ENCODE data around the gene DKK2. TPM values are rescaled to one million over a fixed set of nuclear protein-coding genes. Genes with fewer than 3 reads are reported as not detected.
"Not testable (repeated sequence)": the region's sequence is repeated elsewhere in the genome, so short reads cannot be mapped to it uniquely, and the experiment has no call there.

The DKK2 gene
- total RNA-seq, 1 experiment from 2014 or later: 0.55 TPM

DNA sequence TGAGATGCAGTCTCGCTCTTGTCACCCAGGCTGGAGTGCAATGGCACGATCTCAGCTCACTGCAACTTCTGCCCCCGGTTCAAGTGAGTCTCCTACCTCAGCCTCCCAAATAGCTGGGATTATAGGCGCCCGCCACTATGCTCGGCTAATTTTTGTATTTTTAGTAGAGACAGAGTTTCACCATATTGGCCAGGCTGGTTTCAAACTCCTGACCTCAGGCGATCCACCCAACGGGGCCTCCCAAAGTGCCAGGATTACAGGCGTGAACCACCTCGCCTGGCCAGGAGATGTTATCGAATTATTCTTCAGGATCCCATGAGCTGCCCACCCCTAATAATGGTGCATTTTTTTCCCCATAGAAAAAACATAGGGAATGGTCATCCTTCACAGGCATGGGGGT is 128.1 kb downstream of the DKK2 start:
- not testable (repeated sequence) for H3K9me3 ChIP-seq (replicated peaks); H3K27ac ChIP-seq; H3K36me3 ChIP-seq; H3K27me3 ChIP-seq; H3K4me3 ChIP-seq; DNase-seq
- peaks cover 20% of the 10 kb centered on the region for H3K4me1 ChIP-seq

DNA sequence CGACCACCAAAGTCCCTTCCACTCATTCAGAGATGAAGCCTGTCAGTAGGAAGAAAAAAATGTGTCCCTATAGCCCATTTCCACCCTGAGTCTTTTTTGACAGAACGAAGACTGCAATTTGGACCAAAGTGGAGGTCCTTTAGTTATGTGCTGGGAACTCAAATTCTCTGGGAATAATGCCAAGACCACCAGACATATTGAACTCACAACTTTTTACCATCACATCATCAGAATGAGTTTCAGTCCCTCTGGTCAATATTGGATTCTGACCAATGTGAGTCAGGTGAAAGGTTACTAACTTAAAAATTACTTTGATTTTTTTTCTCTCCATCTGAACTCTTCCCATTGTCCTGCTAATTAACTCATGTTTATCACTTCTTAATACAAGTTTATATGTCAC is 128.9 kb downstream of the DKK2 start:
- no peak overlapping the region for H3K4me3 ChIP-seq
- H3K4me1 ChIP-seq: peaks cover 20% of the 10 kb centered on the region
- DNase-seq: no peak

DNA sequence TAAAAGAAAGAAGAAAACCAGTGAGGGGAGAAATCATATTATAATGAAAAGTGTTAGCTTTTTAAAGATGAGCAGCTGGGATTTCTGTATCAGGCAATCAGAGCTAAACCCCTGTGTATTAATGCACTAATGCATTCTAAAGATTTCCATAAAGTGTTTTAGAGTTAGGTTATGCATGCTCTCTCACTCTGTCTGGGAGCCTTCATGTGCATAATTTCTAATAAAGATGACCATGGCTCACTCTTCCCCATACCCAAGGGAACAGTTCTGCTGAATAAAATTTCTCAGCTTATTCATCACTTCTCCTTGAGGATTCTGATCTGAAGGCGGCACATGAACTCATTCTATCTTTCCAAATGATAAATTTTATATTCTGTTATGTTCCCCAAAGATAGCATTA is 129.4 kb downstream of the DKK2 start:
- DNase-seq: no peak
- Histone ChIP-seq H3K9me3 (replicated peaks) (no peaks in the 10 kb centered on the region), H3K27me3 (no peaks in the 10 kb centered on the region), H3K4me3 (no peak overlapping the region), H3K27ac (no peak overlapping the region), H3K4me1 (peaks cover 20% of the 10 kb centered on the region), H3K36me3 (no peaks in the 10 kb centered on the region)

More for the DNA sequence above, 128.9 kb downstream of the DKK2 start:
- Histone ChIP-seq H3K27me3 (no peaks in the 10 kb centered on the region), H3K9me3 (replicated peaks) (no peaks in the 10 kb centered on the region), H3K36me3 (no peaks in the 10 kb centered on the region), H3K27ac (no peak overlapping the region)

DNA sequence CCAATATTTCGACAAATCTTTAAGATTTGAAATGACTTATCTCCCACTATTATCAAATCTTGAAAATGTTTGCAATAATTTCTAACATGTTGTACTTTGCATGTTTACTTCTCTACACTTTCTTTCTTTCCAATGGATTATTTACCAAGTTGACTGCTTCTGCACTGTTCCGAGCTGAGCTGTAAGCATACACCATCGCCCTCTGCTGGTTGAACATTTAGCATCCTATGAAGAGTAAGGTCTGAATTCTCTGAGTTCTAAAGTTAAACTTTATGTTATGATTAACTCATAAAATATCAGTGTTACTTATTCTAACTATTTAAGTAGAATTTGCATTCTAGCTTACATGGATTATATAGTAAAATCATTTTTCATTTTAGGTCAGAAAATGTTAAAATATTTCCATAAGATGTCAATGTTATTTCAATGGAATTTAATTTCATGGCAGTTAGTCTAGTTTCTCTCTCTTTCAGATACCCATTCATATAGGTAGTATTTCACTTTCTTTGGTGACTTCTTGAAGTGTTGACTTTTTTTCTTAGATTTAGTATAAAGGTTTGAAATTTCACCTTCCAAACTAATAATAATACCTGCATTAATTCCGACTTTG is 137.4 kb downstream of the DKK2 start:
- H3K9me3 ChIP-seq (replicated peaks): no peaks in the 10 kb centered on the region
- no peak overlapping the region for H3K4me3 ChIP-seq
- no peaks in the 10 kb centered on the region for H3K27me3 ChIP-seq
- no peaks in the 10 kb centered on the region for H3K36me3 ChIP-seq
- H3K27ac ChIP-seq: no peak overlapping the region
- peak; percentile 27 to 71 for DNase-seq
- no peaks in the 10 kb centered on the region for H3K4me1 ChIP-seq

DNA sequence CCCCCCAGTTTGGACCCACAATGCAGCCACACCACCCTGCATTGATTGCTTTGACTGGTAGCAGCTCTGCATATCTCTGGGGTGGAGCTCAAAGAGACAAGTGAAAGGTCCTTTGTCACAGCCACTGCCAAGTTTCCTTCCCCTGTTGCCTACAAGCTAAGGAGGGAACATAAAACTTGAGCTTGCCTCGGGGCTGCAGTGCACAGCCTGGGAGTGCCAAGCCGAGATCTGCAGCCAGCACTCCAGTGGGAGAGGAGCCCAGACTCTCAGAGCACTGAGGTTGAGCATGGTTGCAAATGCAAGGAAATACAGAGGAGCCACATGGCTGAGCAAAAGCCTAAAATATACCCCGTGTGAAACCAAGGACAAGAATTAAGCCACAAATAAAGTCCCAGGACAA is 142.2 kb downstream of the DKK2 start:
- Histone ChIP-seq H3K27me3 (no peaks in the 10 kb centered on the region), H3K36me3 (no peaks in the 10 kb centered on the region), H3K4me3 (no peak overlapping the region), H3K4me1 (no peaks in the 10 kb centered on the region), H3K27ac (no peak overlapping the region), H3K9me3 (replicated peaks) (no peaks in the 10 kb centered on the region)
- DNase-seq: no peak

DNA sequence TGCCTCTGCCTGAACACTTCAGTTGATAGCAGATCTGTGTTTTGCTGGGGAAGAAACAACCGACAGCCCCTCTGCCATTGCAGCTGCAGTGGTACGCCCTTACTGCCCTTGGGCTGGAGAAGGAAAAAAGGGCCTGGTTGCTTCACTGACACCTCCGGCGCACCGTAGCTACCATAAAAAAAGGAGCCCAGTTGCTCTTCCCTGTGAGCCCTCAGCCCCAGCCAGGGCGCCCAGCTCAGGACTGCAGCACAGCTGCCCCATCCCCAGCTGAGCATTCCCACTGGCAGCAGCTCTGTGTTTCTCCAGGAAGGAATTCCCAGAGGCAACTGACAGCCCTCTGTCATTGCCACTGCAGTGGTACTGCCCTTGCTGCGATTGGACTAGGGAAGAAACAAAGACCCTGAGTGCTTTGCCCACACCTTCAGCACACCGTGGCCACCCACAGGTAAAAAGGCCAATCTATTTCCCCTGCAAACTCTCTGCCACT is 142.7 kb downstream of the DKK2 start:
- H3K9me3 ChIP-seq (replicated peaks): no peaks in the 10 kb centered on the region
- H3K4me3 ChIP-seq: no peak overlapping the region
- no peak for DNase-seq

DNA sequence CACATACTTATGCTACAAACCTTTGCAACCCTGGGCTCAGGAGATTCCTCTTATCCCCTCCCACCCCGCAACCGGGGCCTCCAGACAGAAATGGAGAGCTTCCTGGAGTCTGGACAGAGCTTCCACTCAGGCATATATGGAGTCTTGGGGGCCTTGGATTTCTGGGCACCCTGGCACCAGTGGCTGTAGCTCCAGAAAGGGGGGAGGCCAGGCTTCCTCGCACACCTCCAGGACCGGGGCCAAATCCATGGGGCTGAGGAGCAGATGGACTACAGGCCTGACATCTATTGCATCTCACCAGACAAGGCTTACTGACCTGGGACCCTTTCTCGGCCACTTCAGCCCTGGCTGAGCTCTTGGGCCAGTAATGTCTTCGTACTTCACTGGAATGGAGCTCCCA is 143.3 kb downstream of the DKK2 start:
- Histone ChIP-seq H3K4me1 (no peaks in the 10 kb centered on the region), H3K36me3 (no peaks in the 10 kb centered on the region), H3K27ac (no peak overlapping the region), H3K27me3 (no peaks in the 10 kb centered on the region), H3K4me3 (no peak overlapping the region), H3K9me3 (replicated peaks) (no peaks in the 10 kb centered on the region)
- DNase-seq: no peak

More for the DNA sequence above, 142.7 kb downstream of the DKK2 start:
- no peak overlapping the region for H3K27ac ChIP-seq
- H3K27me3 ChIP-seq: no peaks in the 10 kb centered on the region
- no peaks in the 10 kb centered on the region for H3K4me1 ChIP-seq
- no peaks in the 10 kb centered on the region for H3K36me3 ChIP-seq

DNA sequence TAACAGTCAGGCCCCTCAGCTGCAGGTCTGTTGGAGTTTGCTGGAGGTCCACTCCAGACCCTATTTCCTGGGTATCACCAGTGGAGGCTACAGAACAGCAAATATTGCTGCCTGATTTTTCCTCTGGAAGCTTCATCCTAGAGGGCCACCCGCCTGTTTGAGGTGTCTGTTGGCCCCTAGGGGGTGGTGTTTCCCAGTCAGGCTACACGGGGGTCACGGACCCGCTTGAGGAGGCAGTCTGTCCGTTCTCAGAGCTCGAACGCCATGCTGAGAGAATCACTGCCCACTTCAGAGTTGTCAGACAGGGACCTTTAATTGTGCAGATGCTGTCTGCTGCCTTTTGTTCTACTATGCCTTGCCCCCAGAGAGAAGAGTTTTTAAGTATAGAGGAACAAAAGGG is 160.8 kb downstream of the DKK2 start:
- H3K4me3 ChIP-seq: no peak overlapping the region
- H3K27ac ChIP-seq: no peak overlapping the region
- DNase-seq: peak; percentile 5 to 22
- H3K4me1 ChIP-seq: no peaks in the 10 kb centered on the region
- H3K36me3 ChIP-seq: no peaks in the 10 kb centered on the region
- no peaks in the 10 kb centered on the region for H3K9me3 ChIP-seq (replicated peaks)
- H3K27me3 ChIP-seq: no peaks in the 10 kb centered on the region

All from SJCRH30 (cell line).